ENCODE measurements around the gene TRIM26. TPM values are rescaled to one million over a fixed set of nuclear protein-coding genes. Genes with fewer than 3 reads are reported as not detected.

The TRIM26 gene
- total RNA-seq, 1 donor from 2014 or later = 48.1 TPM

DNA sequence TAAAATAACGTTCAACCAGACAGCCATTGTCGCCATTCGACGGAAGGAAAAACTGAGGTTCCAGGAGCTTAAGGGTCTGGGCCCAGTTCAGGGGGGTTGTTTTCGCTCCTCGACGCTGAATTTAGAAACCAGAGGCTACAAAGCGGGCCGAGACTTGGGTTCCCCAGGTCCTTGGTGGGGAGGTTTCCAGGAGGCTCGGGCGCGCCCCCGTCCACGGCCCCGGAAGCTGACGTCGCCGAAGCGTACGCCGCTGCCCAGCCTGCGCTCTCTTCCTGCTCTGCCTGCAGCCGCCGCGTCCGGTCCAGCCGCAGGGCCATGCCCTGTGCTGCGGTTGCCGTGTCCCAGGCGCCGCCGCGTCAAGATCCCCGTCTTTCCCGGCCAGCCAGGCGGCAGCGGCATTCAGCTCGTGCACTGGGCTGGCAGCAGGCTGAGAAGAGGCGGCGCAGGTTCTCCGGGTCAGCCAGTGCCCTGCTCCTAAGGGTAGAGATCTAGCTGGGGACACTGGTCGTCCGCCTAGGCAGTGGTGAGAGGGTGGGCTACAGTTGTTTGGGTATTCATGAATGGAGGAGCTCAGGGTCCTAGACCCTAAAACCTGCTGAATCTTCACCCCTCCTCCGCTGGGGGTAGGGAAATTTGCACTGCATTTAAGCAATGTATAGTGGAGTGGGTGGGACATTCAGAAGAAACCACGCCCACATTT, 901 bp upstream of the TRIM26 start:
- intact Hi-C loops (cut with DNase I) = no loop called here
- Histone ChIP-seq H3K27ac (peak overlapping the region; percentile 99), H3K27me3 (no peaks in the 10 kb centered on the region), H3K9me3 (no peaks in the 10 kb centered on the region), H3K36me3 (no peaks in the 10 kb centered on the region), H3K4me1 (peaks cover 33% of the 10 kb centered on the region), H3K4me3 (peak overlapping the region; percentile 91)
- TF ChIP-seq, protein P1, sequence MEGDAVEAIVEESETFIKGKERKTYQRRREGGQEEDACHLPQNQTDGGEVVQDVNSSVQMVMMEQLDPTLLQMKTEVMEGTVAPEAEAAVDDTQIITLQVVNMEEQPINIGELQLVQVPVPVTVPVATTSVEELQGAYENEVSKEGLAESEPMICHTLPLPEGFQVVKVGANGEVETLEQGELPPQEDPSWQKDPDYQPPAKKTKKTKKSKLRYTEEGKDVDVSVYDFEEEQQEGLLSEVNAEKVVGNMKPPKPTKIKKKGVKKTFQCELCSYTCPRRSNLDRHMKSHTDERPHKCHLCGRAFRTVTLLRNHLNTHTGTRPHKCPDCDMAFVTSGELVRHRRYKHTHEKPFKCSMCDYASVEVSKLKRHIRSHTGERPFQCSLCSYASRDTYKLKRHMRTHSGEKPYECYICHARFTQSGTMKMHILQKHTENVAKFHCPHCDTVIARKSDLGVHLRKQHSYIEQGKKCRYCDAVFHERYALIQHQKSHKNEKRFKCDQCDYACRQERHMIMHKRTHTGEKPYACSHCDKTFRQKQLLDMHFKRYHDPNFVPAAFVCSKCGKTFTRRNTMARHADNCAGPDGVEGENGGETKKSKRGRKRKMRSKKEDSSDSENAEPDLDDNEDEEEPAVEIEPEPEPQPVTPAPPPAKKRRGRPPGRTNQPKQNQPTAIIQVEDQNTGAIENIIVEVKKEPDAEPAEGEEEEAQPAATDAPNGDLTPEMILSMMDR (IDR thresholded peaks at IDR 0.05) = no peak
- DNase-seq (peak; percentile 95), ATAC-seq (peak; percentile 91)

DNA sequence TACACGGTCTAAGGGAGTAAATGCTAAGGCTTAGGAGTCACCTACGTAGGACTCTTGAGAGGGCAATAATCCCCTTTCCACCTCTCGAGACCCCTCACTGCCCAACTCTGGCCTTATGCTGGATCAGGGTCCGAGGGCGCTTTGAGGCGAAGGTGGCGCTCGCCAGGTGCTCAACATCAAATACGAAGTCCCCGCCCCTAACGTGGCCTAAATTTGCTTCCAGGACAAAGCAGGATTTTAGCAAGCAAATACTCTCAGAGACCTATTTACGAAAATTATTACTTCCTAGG, 406 bp upstream of the TRIM26 start:
- DNase-seq = no peak
- H3K36me3 ChIP-seq = no peaks in the 10 kb centered on the region
- no peaks in the 10 kb centered on the region for H3K27me3 ChIP-seq
- H3K27ac ChIP-seq = peak overlapping the region; percentile 99
- no peak for ATAC-seq
- no peaks in the 10 kb centered on the region for H3K9me3 ChIP-seq
- peaks cover 36% of the 10 kb centered on the region for H3K4me1 ChIP-seq
- TF ChIP-seq, protein P1 (IDR thresholded peaks at IDR 0.05) = no peak
- intact Hi-C loops (cut with DNase I) = no loop called here
- H3K4me3 ChIP-seq = peak overlapping the region; percentile 91

- Histone ChIP-seq H3K4me3 (peak overlapping the region; percentile 91), H3K36me3 (no peaks in the 10 kb centered on the region), H3K9me3 (no peaks in the 10 kb centered on the region), H3K27me3 (no peaks in the 10 kb centered on the region), H3K4me1 (peaks cover 53% of the 10 kb centered on the region), H3K27ac (peak overlapping the region; percentile 21)
- intact Hi-C loops (cut with DNase I) = no loop called here
- no peak for ATAC-seq
- DNase-seq = no peak
- TF ChIP-seq, protein P1 (IDR thresholded peaks at IDR 0.05) = no peak
Observed at GRCh38 chr6:30211899-30212298, 1.3 kb downstream of the TRIM26 start.

DNA sequence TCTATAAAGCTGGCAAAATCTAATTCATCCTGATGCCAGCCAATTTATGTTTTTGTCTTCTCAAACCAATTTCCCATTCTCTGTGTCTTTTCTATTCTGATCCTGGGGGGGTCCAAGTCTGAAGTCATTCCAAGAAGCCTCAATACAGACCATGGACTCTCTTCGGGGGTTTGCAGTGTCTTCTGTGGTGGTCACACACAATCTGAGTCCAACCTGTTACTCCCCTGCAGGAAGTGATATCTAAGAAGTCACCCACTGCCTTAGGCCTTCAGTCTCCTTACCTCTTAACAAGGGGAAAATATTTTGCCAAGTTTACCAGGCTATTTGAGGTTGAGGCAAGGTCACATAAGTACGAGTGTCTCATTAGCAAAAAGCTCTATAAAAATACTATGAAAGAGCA, 1.9 kb downstream of the TRIM26 start:
- DNase-seq (no peak), ATAC-seq (no peak)
- TF ChIP-seq, protein P1 (IDR thresholded peaks at IDR 0.05) = no peak
- peaks cover 58% of the 10 kb centered on the region for H3K4me1 ChIP-seq
- intact Hi-C loops (cut with DNase I) = no loop called here
- H3K27me3 ChIP-seq = no peaks in the 10 kb centered on the region
- H3K4me3 ChIP-seq = peak overlapping the region; percentile 91
- no peaks in the 10 kb centered on the region for H3K36me3 ChIP-seq
- H3K9me3 ChIP-seq = no peaks in the 10 kb centered on the region
- peak overlapping the region; percentile 21 for H3K27ac ChIP-seq

DNA sequence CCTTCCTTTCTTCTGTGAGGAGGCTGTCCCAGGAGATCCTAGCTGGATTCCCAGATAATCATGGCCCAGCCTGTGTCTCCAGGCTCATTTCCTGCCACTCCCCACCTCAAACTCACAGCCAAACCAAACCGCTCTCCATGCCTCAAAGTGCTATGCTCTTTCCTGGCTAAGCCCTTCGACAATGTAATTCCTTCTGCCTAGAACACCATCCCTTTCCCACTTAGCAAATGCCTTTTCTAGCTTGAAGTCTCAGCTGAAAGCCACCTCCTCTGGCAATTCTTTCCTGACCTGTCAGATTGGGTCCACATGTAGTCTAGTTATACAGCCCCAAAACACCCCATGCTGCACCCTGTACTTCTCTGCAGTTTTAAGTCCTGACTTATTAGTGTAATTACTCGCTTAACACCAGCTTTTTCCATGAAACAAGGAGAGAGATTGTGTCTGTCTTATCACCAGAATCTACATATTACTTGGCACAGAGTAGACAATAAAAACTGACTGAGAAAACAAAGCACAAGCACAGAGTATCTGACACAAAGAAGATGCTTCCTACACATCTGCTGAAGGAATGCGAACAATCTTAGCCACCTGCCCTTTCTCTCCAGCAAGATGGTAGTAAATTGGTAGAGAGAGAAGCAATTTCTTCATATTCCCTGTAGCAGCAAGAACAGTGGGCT, 5.4 kb downstream of the TRIM26 start:
- Histone ChIP-seq H3K4me1 (peaks cover 54% of the 10 kb centered on the region), H3K27ac (peak overlapping the region; percentile 71), H3K36me3 (peaks cover 7% of the 10 kb centered on the region), H3K27me3 (no peaks in the 10 kb centered on the region), H3K9me3 (no peaks in the 10 kb centered on the region), H3K4me3 (no peak overlapping the region)
- peak; percentile 24 for ATAC-seq
- TF ChIP-seq, protein P1 (IDR thresholded peaks at IDR 0.05) = no peak
- intact Hi-C loops (cut with DNase I) = no loop called here
- DNase-seq = no peak
